HK-2 (cell line): Measurements from ENCODE around the gene UNKL.
A peak's percentile ranks its signal among the peaks of the same experiment; 100 is the strongest.

Experiments
- DNase-seq: peaks from one replicate; pipeline ENCODE4 v3.0.0-alpha.2; 2018; ENCODE audit not compliant: unreplicated experiment

The UNKL gene

GRCh38 chr16:1351582-1352362 lies 62.7 kb downstream of the UNKL start, which contains the start of the genes GNPTG and TSR3:
Gene GNPTG (plus strand): TSS chr16:1351931. CDS start chr16:1351966, 35 bp downstream.
Gene TSR3 (minus strand): TSS chr16:1351878. CDS start chr16:1351804, 74 bp downstream.
- DNase-seq, result peak; percentile 71

- no peak for DNase-seq
Observed at GRCh38 chr16:1351215-1351581, 63.3 kb downstream of the UNKL start.

- DNase-seq, result no peak
Observed at GRCh38 chr16:1350691-1351090, 63.8 kb downstream of the UNKL start.

GRCh38 chr16:1349951-1350350 lies 64.6 kb downstream of the UNKL start:
- no peak for DNase-seq

- DNase-seq, result no peak
Observed at GRCh38 chr16:1349351-1349750, 65.2 kb downstream of the UNKL start.

- no peak for DNase-seq
Observed at GRCh38 chr16:1348926-1349325, 65.6 kb downstream of the UNKL start.

GRCh38 chr16:1348441-1348840 lies 66.1 kb downstream of the UNKL start:
- no peak for DNase-seq

GRCh38 chr16:1347962-1348361 lies 66.5 kb downstream of the UNKL start:
- no peak for DNase-seq

- no peak for DNase-seq
Observed at GRCh38 chr16:1347286-1347855, 67.1 kb downstream of the UNKL start.

GRCh38 chr16:1346422-1347285 lies 67.8 kb downstream of the UNKL start:
- DNase-seq, result no peak

- no peak for DNase-seq
Observed at GRCh38 chr16:1345651-1346421, 68.7 kb downstream of the UNKL start.

- DNase-seq, result no peak
Observed at GRCh38 chr16:1345087-1345486, 69.4 kb downstream of the UNKL start.

- no peak for DNase-seq
Observed at GRCh38 chr16:1344499-1344898, 70.0 kb downstream of the UNKL start.

GRCh38 chr16:1343428-1344242 lies 70.9 kb downstream of the UNKL start:
- no peak for DNase-seq

- peak; percentile 96 for DNase-seq
Observed at GRCh38 chr16:1342526-1343427, 71.7 kb downstream of the UNKL start.

GRCh38 chr16:1341495-1342420 lies 72.7 kb downstream of the UNKL start:
- no peak for DNase-seq

GRCh38 chr16:1340730-1341494 lies 73.6 kb downstream of the UNKL start:
- DNase-seq, result no peak
